Stimulated activated CD4-positive, alpha-beta T cell treated with anti-CD3 and anti-CD28 coated beads, Interleukin-2, amount 100 ng/mL, for 4 hours (primary cell): ENCODE results near the gene PILRB.
"Not testable (repeated sequence)": the region's sequence is repeated elsewhere in the genome, so short reads cannot be mapped to it uniquely, and the experiment has no call there.

Source experiments
- DNase-seq: peaks from one replicate; pipeline ENCODE4 v3.0.0-alpha.2; 2020; ENCODE audit warnings: low read depth

Gene PILRB

GRCh38 chr7:100356416-100357068 is 1.4 kb upstream of the PILRB start:
- no peak for DNase-seq

- no peak for DNase-seq
Observed at GRCh38 chr7:100357131-100357561, 771 bp upstream of the PILRB start.

GRCh38 chr7:100358857-100359212 is 918 bp downstream of the PILRB start:
- DNase-seq: no peak

GRCh38 chr7:100360135-100360854 is 2.4 kb downstream of the PILRB start:
- no peak for DNase-seq

GRCh38 chr7:100363098-100363497 is 5.2 kb downstream of the PILRB start:
- DNase-seq: no peak

- DNase-seq: not testable (repeated sequence)
Observed at GRCh38 chr7:100363797-100364196, 5.9 kb downstream of the PILRB start.

GRCh38 chr7:100364480-100364879 is 6.6 kb downstream of the PILRB start:
- DNase-seq: no peak

- DNase-seq: not testable (repeated sequence)
Observed at GRCh38 chr7:100365998-100366367, 8.1 kb downstream of the PILRB start.

- no peak for DNase-seq
Observed at GRCh38 chr7:100366411-100367250, 8.7 kb downstream of the PILRB start.

GRCh38 chr7:100367251-100367620 is 9.3 kb downstream of the PILRB start:
- DNase-seq: no peak

- no peak for DNase-seq
Observed at GRCh38 chr7:100367676-100368613, 10.0 kb downstream of the PILRB start.

GRCh38 chr7:100369105-100369504 is 11.2 kb downstream of the PILRB start:
- no peak for DNase-seq

GRCh38 chr7:100370303-100370702 is 12.4 kb downstream of the PILRB start:
- DNase-seq: no peak

GRCh38 chr7:100370746-100371145 is 12.8 kb downstream of the PILRB start:
- no peak for DNase-seq

GRCh38 chr7:100371561-100372171 is 13.7 kb downstream of the PILRB start:
- no peak for DNase-seq

GRCh38 chr7:100372256-100372655 is 14.3 kb downstream of the PILRB start:
- no peak for DNase-seq

GRCh38 chr7:100372694-100373093 is 14.8 kb downstream of the PILRB start:
- DNase-seq: no peak

GRCh38 chr7:100373261-100373831 is 15.4 kb downstream of the PILRB start, which contains the start of gene PILRA:
TSS of gene PILRA (plus strand) at chr7:100373487. CDS start at chr7:100373657, 170 bp downstream.
- no peak for DNase-seq

- DNase-seq: not testable (repeated sequence)
Observed at GRCh38 chr7:100373870-100374598, 16.1 kb downstream of the PILRB start.

- DNase-seq: no peak
Observed at GRCh38 chr7:100374601-100375000, 16.7 kb downstream of the PILRB start.
